Right kidney (tissue), 1 donor: ENCODE measurements around the gene ABLIM1.

Experiments used
- DNase-seq: peaks from one replicate; pipeline ENCODE4 v3.0.0-alpha.2; 2016

ABLIM1 gene

GRCh38 chr10:114577133-114577532 is 80.9 kb downstream of the ABLIM1 start:
- no peak for DNase-seq

DNA sequence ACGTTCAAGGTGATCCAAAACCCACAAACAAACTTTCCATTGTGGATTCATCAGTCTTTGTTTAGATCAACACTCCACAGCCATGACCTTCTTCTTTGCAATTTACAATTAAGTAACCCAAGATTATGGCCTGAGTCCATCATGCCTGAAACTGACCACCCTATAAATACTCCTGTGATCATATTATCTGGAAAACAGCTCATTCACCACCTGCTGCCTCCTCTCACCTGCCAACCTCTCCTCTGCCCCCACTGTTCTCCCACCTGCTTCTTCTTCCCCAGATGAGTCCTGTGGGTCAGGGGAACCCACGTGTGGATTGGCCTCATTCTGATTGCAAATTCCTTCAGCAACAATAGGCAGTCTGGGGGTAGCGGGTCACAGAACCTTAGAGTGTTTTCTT is 81.4 kb downstream of the ABLIM1 start:
- no peak for DNase-seq

GRCh38 chr10:114576132-114576487 is 82.0 kb downstream of the ABLIM1 start:
- no peak for DNase-seq

DNA sequence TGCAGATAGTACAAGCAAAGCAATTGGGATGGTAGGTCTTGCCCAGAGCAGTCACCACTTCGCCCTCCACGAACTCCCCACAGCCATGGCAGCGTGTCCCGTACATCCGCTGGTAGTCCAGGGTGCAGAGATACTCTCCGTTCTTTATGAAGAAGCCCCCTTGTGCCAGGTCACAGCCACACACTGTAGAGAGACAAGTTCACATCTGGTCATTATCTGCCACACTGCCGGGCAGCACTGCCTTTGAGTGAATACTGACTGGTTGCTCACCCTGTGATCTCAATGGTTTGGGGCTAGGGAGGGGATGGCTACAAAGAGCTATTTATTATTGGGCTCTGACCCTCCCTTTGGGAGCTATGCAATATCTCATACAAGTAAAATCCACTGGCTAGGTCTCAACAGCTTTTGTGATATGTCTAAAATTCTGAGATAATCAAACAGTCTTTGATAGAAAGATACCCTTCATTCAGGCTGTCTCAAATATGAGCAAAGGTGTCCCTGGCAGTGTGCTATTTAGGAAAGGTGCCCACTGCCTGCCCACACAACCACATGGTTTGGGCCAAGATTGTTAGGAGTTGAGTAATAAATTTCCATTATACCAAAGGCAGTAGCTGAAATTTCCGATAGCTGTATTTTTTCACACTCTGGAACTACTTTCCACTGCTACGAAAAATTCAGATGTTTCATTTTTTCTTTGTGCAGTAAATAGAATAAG is 82.5 kb downstream of the ABLIM1 start:
- DNase-seq, result no peak

DNA sequence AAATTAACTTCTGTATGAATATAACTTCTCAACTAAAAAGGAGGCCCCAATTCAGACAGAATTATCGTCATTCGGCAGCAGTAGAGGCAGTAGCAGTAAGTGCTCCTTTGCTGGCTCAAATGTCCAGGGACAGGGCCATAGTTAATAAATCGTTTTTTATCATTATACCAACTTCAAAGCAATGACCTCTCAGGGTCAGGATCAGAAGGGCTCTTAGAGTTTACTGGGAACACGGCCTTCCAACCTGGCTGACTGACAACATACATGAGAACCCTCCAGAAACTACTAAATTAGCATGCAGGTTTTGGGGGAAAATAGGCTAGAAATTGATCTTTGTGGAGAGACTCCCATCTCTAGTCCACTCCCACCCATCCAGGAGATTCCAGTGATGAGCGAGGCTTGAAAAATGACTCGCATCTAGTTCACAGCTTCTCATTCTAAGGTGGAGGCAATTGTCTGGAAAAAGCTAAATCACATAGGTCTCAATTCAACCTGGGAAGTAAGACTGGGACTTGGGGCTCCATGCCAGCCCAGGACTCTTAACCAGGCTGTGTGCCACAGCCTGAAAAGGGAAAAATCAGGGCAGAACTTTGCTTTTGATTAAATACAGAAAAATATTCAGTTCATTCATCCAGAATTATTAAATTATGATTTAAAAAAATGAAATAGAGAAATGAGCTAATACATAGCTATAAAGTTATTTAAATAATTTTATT is 84.6 kb downstream of the ABLIM1 start:
- no peak for DNase-seq

DNA sequence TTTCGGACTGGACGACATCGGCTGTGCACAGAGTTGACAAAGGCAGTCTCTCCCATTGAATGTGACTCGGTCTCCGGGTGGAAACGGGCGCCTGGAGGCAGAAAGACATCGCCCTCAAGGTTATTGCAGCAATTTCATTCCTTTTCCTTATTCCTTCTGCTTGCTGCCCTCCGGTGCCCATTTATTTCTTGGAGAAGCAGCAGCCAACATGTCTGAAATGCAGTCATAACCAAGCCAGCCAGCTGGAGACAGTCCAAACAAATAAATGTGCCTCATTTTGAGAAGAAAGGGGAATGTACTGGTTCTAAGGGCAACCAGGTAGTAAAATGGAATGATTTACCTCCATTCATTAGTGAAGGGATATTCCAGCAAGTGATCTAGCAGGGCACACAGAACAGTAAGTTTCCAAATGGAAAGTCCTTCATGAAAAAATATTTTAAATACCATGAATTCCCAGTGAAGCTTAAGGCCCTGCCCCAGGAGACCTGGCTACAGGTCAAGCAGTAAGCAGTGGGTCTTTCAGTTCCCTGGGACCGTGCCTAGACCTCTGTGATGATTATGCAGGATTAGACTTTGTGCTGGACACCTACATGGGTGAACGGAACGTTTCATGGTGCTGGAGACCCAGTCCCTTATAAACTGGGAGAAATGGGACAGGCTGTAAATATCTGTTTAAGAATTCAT is 86.6 kb downstream of the ABLIM1 start:
- DNase-seq, result no peak

DNA sequence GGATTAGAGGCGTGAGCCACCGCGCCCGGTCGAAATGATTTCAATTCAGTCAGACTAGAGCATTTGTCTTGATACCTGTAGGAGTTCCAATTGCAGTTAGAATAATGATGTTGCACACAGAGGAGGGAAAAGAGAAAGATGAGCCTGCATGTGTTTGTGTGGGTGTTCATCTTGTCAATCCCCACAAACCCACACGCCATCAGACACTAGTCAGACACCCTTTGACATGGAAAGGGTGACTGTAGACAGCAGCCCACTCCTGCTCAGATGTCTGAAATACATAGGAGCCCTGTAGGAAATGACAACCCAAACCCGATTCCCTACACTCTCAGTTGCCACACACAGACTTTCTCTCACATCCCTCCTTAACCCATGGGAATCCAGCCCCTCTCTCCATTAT is 92.0 kb downstream of the ABLIM1 start:
- no peak for DNase-seq

DNA sequence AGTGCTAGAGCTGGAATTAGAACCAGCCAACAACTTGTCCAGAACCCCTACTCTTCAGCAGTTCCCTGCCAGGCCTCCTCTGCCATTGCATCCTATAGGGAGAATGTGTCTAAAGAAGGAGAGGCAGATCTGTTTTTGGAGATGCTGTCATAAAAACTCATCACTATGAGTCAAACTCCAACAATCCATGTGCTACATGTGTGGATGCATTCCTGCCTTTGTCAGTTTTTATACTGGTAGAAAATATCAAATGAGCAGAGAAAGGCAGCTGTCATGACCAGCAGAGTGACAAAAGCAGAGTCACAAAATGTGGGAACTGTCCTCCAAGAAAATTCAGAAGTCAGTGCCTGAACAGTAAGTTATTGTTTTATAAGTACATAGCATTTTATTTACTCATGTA is 93.0 kb downstream of the ABLIM1 start:
- no peak for DNase-seq

- no peak for DNase-seq
Observed at GRCh38 chr10:114561008-114561523, 97.0 kb downstream of the ABLIM1 start.

DNA sequence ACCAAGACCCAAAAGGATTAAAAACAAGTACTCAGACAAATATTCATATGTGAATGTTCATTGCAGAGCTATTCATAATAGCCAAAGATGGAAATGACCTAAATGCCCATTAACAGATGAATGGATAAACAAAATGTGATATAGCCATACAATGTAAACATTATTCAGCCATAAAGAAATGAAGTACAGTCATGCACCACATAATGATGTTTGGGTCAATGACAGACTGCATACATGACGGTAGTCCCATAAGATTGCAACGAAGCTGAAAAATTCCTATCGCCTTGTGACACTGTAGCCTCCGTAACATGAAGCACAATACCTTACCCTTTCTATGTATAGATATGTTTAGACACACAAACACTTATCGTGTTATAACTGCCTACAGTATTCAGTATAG is 97.9 kb downstream of the ABLIM1 start:
- DNase-seq, result no peak

GRCh38 chr10:114559636-114560035 is 98.4 kb downstream of the ABLIM1 start:
- no peak for DNase-seq

GRCh38 chr10:114557854-114558253 is 100.2 kb downstream of the ABLIM1 start:
- no peak for DNase-seq

- no peak for DNase-seq
Observed at GRCh38 chr10:114556236-114557122, 101.6 kb downstream of the ABLIM1 start.

DNA sequence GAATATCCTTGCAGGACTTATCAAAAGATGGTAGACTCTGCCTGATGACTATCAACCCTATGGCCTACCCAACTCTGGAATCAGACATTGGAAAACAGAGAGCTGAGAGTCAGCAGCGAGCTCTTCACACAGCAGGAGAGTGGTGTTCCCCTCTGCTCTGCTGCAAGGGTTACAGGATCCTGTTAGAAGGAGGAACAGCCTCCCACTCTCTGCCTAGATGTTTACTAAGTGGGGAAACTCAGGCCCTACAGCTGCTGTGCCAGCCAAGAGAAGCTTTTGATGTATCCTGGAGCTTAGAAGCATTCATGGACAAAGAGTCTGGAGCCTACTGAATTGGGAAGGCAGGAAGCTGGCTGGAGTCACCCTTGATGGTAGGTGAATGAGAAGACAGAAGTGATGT is 104.6 kb downstream of the ABLIM1 start:
- no peak for DNase-seq

GRCh38 chr10:114552050-114552449 is 106.0 kb downstream of the ABLIM1 start:
- DNase-seq, result no peak

- DNase-seq, result no peak
Observed at GRCh38 chr10:114551636-114551972, 106.5 kb downstream of the ABLIM1 start.

GRCh38 chr10:114550756-114551635 is 107.1 kb downstream of the ABLIM1 start:
- DNase-seq, result peak; percentile 55

DNA sequence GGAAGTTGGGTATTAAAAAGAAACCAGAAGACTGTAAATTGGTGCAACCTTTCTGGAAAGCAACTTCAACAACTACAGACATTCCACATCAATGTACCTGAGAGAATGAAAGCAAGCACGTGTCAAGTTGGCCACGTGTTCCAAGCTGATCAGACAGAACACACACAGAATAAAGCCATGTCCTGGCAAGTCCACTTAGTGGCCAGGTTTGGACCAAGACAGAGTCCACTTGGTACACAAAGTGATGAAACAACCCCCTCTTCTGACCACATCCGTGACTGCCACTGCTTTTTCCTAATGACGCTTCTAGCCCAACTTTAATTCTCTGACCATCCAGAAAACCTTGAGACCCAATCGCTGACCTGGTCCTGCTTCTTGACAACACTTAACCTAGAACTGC is 109.4 kb downstream of the ABLIM1 start:
- peak; percentile 28 for DNase-seq

- DNase-seq, result no peak
Observed at GRCh38 chr10:114547514-114547913, 110.6 kb downstream of the ABLIM1 start.

- no peak for DNase-seq
Observed at GRCh38 chr10:114547056-114547455, 111.0 kb downstream of the ABLIM1 start.

DNA sequence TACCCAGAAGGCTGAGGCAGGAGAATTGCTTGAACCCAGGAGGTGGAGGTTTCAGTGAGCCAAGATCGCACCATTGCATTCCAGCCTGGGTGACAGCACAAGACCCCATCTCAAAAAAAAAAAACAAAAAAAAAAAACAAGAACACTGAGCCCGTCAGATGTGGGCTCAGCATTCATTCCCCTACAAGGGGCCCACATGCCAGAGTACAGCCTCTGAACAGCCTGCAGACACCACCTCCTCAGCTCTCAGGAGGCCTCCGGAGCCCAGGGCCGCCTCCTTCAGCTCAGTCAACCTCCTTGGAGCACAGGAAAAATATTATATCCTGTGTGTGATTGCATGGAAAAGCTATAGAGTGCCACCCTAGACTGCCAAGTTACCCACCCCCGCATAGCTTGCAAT is 112.3 kb downstream of the ABLIM1 start:
- no peak for DNase-seq
